ENCODE measurements around the gene ASIC4.

Gene ASIC4

DNA sequence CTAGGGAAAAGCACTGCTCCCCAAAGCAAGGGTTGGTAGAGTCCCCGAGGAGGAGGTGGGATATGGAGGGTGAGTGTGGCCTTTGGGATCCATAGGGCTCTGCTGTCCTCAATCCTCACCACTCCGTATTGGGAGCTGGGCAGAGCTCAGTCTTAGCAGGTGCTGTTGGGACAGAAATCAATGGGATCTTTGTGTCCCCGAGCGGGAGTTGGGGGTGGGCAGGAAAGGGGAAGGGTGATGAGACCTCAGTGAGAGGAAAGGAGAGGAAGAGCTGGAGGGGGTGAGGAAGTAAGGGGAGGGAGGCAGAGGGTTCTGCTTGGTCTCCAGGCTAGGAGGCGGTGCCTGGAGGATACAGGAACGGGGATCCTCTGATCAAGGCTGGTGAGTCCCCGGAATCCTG lies 2.6 kb downstream of the ASIC4 start:
- no peak for DNase-seq

DNA sequence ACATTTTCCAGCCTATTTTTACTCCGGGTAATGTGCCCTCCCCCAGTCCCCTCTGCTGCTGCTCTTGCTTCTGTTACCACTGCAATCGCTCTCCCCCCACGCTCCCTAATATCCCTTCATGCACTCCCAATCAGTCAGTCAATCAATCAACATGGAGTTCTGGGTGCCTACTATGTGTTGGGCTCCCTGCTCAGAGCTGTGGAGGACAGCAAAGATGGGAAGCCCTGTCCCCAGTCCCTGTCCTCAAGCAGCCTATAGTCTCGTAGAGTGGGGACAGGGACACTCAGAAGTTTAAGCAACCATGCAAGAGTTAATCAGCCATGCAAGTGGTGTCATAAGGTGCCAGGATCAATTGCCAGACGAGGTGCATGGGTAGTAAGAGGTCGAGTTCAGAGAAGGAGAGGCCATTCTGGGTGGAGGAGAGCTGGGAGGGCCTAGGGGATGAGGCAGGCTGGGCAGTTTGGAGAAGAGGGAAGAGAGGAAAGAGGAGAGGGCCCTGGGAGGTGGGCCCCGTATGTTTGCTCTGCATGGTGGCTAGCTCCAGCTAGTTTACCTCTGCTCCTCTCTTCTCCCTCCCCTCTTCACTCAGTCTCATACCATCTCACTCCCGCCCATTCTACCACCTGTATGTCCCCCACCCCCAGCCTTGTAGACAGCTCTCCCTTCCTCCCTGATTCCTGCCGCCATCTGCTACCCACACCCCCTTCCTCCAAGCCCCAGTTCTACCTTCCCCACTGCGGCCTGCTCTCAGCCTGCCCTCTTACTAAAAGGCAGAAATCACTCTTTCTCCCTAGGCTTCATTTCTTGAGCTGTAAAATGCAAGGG lies 3.9 kb downstream of the ASIC4 start:
- DNase-seq = no peak

DNA sequence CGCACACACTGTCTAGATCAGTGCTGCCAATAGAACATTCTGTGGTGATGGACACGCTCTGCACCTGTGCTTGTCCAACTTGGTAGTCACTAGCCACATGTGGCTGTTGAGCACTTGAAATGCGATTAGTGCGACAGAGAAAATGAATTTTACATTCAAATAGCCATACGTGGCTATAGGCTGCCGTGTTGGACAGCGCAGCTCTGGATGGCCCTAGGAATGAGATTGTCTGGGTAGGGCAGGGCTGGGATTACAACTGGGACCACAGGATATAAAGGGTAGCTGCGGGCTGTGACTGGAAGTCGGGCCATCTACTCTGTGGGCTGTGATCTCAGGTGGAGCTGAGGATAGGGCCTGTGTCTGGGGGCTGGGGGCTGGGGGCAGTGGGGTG lies 5.2 kb downstream of the ASIC4 start:
- DNase-seq = no peak

DNA sequence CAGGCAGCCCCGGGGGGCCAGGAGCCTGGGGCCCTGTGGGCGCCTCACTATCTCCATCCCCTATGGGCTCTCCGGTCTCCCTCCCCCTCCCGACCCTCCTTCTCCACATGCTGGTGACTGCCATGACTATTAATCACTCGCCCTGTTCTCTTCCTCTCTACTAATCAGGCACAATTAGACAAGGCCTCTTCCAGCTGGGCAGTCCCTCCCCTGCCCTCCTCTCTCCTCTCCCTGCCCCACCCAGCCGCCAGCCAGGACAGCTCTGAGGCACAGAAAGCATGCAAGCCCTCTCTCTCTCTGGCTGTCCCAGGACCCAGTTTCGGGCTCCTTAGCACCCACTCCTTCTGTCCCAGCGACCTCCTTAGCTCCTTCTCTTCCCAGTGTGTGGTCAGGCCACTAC lies 5.8 kb downstream of the ASIC4 start:
- DNase-seq = no peak

- DNase-seq = no peak
These were observed 7.0 kb downstream of the ASIC4 start for GRCh38 chr2:219521066-219521880.

DNA sequence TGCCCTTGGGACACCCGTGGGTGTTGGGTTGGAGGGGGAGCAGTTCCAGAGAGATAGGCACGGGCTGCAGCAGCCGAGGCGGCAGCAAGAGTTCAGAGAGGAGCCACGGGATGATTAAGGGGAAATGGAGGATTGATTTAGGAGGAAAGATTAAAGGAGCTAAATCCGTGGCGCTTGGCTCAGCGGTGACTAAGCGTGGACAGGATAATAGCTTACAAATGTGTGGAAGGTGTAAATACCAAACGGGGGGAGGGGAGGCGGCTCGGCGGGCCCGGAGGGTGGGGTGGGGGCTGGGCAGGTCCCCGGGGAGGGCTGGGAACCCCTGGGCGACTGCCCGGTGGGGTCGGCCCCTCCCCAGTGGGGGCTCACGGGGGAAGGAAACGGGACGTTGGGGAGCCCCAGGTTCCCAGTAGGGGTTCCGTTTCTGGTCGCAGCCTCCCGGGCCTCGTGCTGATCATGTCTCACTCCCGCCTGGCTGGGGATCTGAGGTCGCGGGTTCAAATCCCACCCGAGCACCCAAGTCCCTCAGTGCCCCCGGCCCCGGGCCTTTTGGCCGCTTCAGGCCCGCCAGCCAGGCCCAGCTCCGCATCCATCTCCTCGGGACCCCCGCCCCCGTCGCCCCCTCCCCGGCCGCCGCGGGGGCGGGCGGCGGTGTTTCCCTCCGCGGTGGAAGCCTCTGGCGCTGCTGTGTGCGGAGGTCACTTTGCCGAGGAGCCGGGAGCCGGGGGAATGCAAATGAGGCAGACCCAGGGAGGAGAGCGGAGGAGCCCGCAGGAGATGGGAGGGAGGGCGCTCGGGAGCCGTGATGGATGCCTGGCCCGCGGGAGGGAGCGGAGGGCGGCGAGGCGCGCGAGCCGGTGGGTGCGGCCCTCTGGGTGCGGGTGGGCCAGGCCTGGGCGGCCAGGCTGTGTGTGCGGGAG lies 8.1 kb downstream of the ASIC4 start:
- no peak for DNase-seq

GRCh38 chr2:219523031-219523671 lies 8.9 kb downstream of the ASIC4 start:
- no peak for DNase-seq

- no peak for DNase-seq
These were observed 10.5 kb downstream of the ASIC4 start for GRCh38 chr2:219524817-219525216.

- no peak for DNase-seq
These were observed 11.4 kb downstream of the ASIC4 start for GRCh38 chr2:219525533-219526232.

DNA sequence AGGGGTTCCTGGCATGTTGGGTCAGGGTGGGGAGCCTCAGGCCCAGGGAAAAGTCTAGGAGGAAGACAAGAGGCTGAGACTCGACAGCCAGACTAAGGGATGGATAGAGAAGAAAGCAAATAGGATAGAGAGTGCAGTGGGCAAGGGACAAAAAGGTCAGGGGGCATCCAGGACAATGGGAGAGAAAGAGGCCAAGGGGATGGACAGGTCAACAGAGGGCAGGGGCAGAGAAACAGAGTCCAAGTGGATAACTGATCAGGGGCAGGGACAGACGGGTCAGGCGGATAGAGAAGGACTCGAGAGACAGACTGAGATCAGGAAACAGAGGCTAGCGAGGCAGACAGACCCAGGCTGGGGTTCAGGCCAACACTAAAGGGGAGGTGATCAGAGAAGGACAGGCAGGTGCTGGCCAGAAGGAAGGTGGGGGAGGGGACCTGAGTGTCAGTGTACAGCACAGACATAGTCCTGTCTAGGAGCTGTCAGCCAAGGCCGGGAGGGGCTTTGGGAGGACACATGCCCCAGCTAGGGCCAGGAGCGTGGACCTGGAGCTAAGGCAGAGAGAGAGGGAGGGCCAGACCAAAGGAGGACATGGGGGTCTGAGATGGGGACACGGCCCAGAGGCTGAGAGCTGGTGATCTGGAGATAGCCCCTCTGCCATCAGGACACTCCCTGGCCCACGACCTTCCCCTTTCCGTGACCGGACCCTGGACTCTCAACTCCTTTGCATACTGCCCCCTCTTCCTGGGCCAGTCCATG lies 12.2 kb downstream of the ASIC4 start:
- no peak for DNase-seq

DNA sequence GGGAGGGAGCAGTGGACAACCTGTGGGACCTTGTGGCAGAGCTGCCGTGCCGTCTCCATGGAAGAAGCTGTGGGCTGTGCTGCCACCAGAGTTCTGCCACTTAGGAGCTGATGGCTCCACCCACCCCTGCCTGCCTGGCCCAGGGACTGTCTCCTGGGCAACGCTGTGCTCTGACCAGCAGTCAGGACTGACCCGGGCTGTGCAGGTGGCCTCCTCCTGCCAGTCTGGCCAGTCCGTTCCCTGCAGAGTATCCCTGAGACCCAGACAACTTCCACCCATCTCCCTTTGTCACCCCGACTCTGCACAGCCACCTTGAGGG lies 12.8 kb downstream of the ASIC4 start:
- no peak for DNase-seq

DNA sequence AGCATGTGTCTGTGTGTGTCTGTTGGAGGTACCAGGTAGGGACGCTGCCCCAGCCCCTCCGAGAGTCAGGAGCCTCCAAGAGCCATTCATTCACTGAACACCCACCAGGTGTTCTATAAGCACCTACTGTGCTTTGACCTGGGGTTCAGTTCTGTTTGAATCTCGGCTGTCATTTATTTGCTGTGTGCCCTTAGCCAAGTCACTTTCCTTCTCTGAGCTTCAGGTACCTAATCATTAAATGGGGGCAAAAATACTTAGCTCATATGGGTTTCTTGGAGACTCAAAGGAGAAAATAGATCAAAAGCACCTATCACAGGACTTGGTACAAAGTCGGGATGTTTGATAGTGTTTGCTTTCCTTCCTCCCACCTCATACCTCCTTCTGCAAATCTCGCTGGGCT lies 13.2 kb downstream of the ASIC4 start:
- no peak for DNase-seq

- DNase-seq = peak; percentile 81
These were observed 16.0 kb downstream of the ASIC4 start for GRCh38 chr2:219530048-219530963.

DNA sequence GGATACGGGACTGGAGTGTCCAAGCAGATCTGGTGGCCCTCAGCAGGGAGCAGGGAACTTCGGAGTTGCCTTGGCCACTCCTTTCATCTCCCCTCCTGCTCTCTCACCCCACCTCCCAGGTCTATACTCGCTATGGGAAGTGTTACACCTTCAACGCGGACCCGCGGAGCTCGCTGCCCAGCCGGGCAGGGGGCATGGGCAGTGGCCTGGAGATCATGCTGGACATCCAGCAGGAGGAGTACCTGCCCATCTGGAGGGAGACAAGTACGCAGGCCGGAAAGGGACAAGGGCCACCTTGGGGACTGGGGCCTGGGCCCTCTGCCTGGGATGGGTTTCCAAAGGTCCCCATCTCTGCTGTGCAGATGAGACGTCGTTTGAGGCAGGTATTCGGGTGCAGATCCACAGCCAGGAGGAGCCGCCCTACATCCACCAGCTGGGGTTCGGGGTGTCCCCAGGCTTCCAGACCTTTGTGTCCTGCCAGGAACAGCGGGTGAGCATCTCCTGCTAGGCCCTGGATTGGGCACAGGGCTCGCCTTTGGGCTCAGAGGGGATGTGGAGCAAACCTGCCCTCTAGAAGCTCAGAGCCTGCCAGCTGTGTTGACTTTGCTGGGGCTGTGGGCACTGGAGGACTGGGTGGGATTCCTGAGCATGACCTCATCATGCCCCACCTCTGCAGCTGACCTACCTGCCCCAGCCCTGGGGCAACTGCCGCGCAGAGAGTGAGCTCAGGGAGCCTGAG lies 17.5 kb downstream of the ASIC4 start:
- DNase-seq = no peak

GRCh38 chr2:219532378-219532649 lies 18.0 kb downstream of the ASIC4 start:
- no peak for DNase-seq

DNA sequence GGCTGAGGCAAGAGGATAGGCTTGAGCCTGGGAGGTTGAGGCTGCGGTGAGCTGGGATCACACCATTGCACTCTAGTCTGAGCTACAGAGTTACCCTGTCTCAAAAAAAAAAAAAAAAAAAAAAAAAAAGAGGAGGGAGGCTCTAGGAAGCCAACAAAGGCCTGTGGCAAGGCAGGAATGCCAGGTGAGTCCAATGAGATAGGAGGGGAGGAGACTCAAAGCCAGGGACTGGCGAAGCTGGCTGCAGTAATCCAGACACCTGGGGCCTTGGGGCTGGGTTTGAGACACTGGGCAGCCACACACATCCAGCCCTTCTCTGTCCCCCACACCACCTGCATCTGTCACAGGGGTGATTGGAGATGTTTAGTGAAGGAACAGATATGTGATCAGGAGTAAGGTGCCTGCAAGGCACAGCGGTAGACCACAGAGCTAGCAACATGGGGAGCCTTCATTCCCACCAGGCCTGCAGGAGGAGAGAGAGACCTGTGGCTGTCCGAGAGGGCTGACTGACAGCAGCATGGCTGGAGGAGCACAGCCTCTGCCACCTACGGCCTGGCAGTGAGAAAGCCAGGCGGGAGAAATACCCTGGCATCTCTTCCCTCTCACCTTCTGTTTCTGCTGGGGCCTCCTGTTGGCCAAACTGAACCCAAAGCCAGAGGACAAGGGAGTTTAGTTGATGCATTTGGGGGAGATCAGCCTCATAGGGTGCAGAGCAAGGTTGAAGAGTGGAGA lies 19.8 kb downstream of the ASIC4 start:
- no peak for DNase-seq

GRCh38 chr2:219536425-219536824 lies 22.1 kb downstream of the ASIC4 start:
- no peak for DNase-seq

DNA sequence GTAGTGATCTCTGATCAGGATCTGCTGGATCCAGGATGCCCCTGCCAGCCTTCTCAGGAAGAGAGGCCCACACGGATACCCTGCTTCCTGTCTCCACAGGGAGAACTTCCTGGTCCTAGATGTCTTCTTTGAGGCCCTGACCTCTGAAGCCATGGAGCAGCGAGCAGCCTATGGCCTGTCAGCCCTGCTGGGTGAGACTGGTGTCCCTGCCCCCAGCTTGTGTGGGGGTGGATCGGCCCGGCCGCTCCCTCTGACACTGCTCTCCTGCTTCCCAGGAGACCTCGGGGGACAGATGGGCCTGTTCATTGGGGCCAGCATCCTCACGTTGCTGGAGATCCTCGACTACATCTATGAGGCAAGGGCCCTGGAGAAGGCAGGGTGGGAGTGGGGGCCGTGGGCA lies 22.7 kb downstream of the ASIC4 start:
- DNase-seq = no peak
